Loucy (cell line): ENCODE data around the gene PIGT.

ENCODE experiments used
- EZH2phosphoT487 ChIP-seq: fragments of 200-600 bp; IDR thresholded peaks from 2 replicates; pipeline ENCODE4 v1.6.1; 2018; ENCODE audit warnings: antibody characterized with exemption, mild to moderate bottlenecking, moderate library complexity, borderline replicate concordance
- TF ChIP-seq, protein P1 (sequence below): fragments of 200-600 bp; sonication (generic); conservative IDR thresholded peaks from 2 replicates; pipeline ENCODE4 v1.5.1; 2014; ENCODE audit warnings: mild to moderate bottlenecking, antibody characterized with exemption, low read length

DNA sequence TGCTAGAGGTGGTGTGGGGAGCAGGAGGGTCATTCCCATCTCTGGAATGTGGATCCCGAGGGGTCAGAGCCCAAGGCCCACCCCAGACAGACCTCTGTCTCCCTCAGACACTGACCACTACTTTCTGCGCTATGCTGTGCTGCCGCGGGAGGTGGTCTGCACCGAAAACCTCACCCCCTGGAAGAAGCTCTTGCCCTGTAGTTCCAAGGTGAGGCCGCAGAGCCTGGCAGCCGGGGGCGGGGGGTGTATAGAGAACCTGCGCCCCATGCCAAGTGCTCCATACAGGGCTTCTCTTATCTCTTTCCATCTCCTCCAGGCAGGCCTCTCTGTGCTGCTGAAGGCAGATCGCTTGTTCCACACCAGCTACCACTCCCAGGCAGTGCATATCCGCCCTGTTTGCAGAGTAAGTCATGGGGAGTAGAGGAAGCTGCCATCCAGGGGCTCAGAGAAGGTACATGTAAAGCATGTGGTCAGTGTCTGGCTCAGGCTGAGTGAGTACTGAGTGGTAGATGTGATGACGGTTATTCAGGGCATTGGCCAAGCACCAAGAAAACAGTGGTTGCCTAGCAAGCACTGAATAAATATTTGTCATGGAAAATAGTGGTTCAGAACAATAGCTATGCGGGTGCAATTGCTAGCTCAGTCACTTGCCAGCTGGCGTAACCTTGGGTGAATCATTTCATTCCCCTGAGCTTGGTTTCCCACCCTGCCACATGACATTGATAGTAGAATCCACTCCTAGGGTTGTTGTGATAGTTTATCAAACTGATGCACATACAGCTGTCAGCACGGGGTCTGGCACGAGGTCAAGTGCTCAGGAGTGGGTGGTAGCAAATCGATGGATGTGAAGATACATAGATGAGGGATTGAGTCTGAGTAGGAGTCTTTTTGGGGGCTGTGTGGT, 3.5 kb downstream of the PIGT start:
- TF ChIP-seq, protein P1, sequence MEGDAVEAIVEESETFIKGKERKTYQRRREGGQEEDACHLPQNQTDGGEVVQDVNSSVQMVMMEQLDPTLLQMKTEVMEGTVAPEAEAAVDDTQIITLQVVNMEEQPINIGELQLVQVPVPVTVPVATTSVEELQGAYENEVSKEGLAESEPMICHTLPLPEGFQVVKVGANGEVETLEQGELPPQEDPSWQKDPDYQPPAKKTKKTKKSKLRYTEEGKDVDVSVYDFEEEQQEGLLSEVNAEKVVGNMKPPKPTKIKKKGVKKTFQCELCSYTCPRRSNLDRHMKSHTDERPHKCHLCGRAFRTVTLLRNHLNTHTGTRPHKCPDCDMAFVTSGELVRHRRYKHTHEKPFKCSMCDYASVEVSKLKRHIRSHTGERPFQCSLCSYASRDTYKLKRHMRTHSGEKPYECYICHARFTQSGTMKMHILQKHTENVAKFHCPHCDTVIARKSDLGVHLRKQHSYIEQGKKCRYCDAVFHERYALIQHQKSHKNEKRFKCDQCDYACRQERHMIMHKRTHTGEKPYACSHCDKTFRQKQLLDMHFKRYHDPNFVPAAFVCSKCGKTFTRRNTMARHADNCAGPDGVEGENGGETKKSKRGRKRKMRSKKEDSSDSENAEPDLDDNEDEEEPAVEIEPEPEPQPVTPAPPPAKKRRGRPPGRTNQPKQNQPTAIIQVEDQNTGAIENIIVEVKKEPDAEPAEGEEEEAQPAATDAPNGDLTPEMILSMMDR, result no peak
- TF ChIP-seq EZH2phosphoT487, result no peak
